ENCODE data around the gene EIF2S1. TPM values are rescaled to one million over a fixed set of nuclear protein-coding genes. Genes with fewer than 3 reads are reported as not detected.

Gene EIF2S1
- total and polyA plus RNA-seq, 4 donors: 22.5 to 109 (median 58.5) TPM

- no peaks in the 10 kb centered on the region for H3K4me1 ChIP-seq (ENCODE audit: control insufficient read depth in 5 of 5, insufficient read depth in 5 of 5, low read length in 5 of 5)
- no peak for TF ChIP-seq CTCF (IDR thresholded peaks at IDR 0.05; ENCODE audit: control extremely low read depth, extremely low read depth)
- no peaks in the 10 kb centered on the region for H3K36me3 ChIP-seq (ENCODE audit: control insufficient read depth in 4 of 4, insufficient read depth in 4 of 4, low read length in 4 of 4)
- WGBS, 2 donors: 69 to 73% methylated on average over 7 of the region's 7 CpGs
- H3K27me3 ChIP-seq (ENCODE audit: control insufficient read depth in 3 of 3, insufficient read depth in 3 of 3, low read length in 2 of 3): peaks cover 0 to 2% (median 2%) of the 10 kb centered on the region in 3 donors
- H3K9me3 ChIP-seq (ENCODE audit: control insufficient read depth in 4 of 4, insufficient read depth in 3 of 4, low read length in 3 of 4): no peaks in the 10 kb centered on the region
- H3K27ac ChIP-seq (ENCODE audit: low read depth in 1 of 2, low read length in 1 of 2): no peak overlapping the region
- H3K4me3 ChIP-seq: no peak overlapping the region
- H3K9ac ChIP-seq (ENCODE audit: insufficient read depth in 1 of 2, low read length in 2 of 2): no peak overlapping the region
- DNase-seq: no peak
- no peak for ATAC-seq (ENCODE audit: insufficient read depth, low FRiP score)
Measured at GRCh38 chr14:67432050-67432564, 72.0 kb downstream of the EIF2S1 start.

GRCh38 chr14:67435603-67436002, 75.5 kb downstream of the EIF2S1 start:
- Histone ChIP-seq H3K9ac (ENCODE audit: insufficient read depth in 1 of 2, low read length in 2 of 2) (no peak overlapping the region), H3K4me1 (ENCODE audit: control insufficient read depth in 5 of 5, insufficient read depth in 5 of 5, low read length in 5 of 5) (no peaks in the 10 kb centered on the region), H3K9me3 (ENCODE audit: control insufficient read depth in 4 of 4, insufficient read depth in 3 of 4, low read length in 3 of 4) (no peaks in the 10 kb centered on the region), H3K36me3 (ENCODE audit: control insufficient read depth in 4 of 4, insufficient read depth in 4 of 4, low read length in 4 of 4) (no peaks in the 10 kb centered on the region), H3K27me3 (ENCODE audit: control insufficient read depth in 3 of 3, insufficient read depth in 3 of 3, low read length in 2 of 3) (peaks cover 0 to 2% (median 2%) of the 10 kb centered on the region in 3 donors), H3K27ac (ENCODE audit: low read depth in 1 of 2, low read length in 1 of 2) (no peak overlapping the region), H3K4me3 (no peak overlapping the region)
- no peak for DNase-seq
- no peak for TF ChIP-seq CTCF (IDR thresholded peaks at IDR 0.05; ENCODE audit: control extremely low read depth, extremely low read depth)
- no peak for ATAC-seq (ENCODE audit: insufficient read depth, low FRiP score)
- 90 to 92% methylated on average over 5 of the region's 5 CpGs for WGBS, 2 donors

Small RNAs within 50 kb of the gene (small RNA-seq; reads per million reads assigned to genes)
- not detected for gene RF00019 (ENCODE audit: low replicate concordance)

Other genes with a start within 250 kb of the EIF2S1 start
- gene GARIN2, start 170.9 kb upstream of the EIF2S1 start, total RNA-seq: under 1 TPM in 1 of 2 donors, not detected in 1; 0.11 TPM
- gene GARIN2, start 170.9 kb upstream of the EIF2S1 start, polyA plus RNA-seq: under 1 TPM; 0.03 to 0.06 TPM
- 10 to 100 TPM; 26.1 to 45.7 TPM for gene PALS1, start 118.9 kb upstream of the EIF2S1 start, total RNA-seq
- gene PALS1, start 118.9 kb upstream of the EIF2S1 start, polyA plus RNA-seq: 1 to 10 TPM; 6.1 to 8.7 TPM
- gene ATP6V1D, start 524 bp upstream of the EIF2S1 start, total RNA-seq: 100 to 1,000 TPM in 1 of 2 donors, 10 to 100 TPM in 1; 58.2 to 134 TPM
- 10 to 100 TPM; 49.6 to 62.3 TPM for gene ATP6V1D, start 524 bp upstream of the EIF2S1 start, polyA plus RNA-seq
- gene PLEK2, start 51.8 kb downstream of the EIF2S1 start, total RNA-seq: 1 to 10 TPM; 2.8 to 4.9 TPM
- 1 to 10 TPM; 3.6 to 4.2 TPM for gene PLEK2, start 51.8 kb downstream of the EIF2S1 start, polyA plus RNA-seq
- 1 to 10 TPM; 1.5 to 4.5 TPM for gene TMEM229B, start 128.4 kb downstream of the EIF2S1 start, total RNA-seq
- gene TMEM229B, start 128.4 kb downstream of the EIF2S1 start, polyA plus RNA-seq: 1 to 10 TPM; 1.5 to 3.5 TPM
- gene PLEKHH1, start 173.0 kb downstream of the EIF2S1 start, total RNA-seq: 1 to 10 TPM; 2.9 to 9.3 TPM
- gene PLEKHH1, start 173.0 kb downstream of the EIF2S1 start, polyA plus RNA-seq: 1 to 10 TPM in 1 of 2 donors, under 1 TPM in 1; 0.80 to 2.9 TPM
- 10 to 100 TPM; 20.6 to 22.3 TPM for gene PIGH, start 239.9 kb downstream of the EIF2S1 start, total RNA-seq
- gene PIGH, start 239.9 kb downstream of the EIF2S1 start, polyA plus RNA-seq: 10 to 100 TPM; 21.9 to 29.5 TPM